K562 (cell line): ENCODE data around the gene DNAH10. TPM values are rescaled to one million over a fixed set of nuclear protein-coding genes. Genes with fewer than 3 reads are reported as not detected.

ENCODE experiments used
- ATAC-seq: fragments of 200-7000 bp; cut with Tn5 transposase; 3 replicates; pipeline ENCODE4 v1.9.1; 2020; ENCODE audit warnings: moderate library complexity
- BruUV-seq: library from RNA; stranded (reverse); fragments of 400-500 nt; replicated peaks from 2 replicates; lab custom pipeline; 2021; lab: Mats Ljungman, UMichigan
- CTCF ChIA-PET: fragments of 300-600 bp; formaldehyde crosslinking; extraction: SDS; loops from one replicate; lab custom pipeline; 2021; ENCODE audit warnings: low intra/inter-chr PET ratio; lab: Yijun Ruan, JAX
- POLR2A ChIA-PET: fragments of 300-600, 350-650 bp; sonication (Branson Sonifier 250); formaldehyde crosslinking; extraction: SDS; loops from one replicate; lab custom pipeline; 2021; ENCODE audit warnings: antibody characterized with exemption, inconsistent platforms; lab: Yijun Ruan, JAX
- DNase-seq, 4 experiments: peaks; one replicate each; pipeline versions ENCODE4 v3.0.0 to v3.0.0-alpha.2; 2011 to 2018; ENCODE audit warnings: low spot score in 3 of 4, mixed read lengths in 3 of 4; ENCODE audit errors: extremely low read depth in 1 of 4
- FAIRE-seq: peaks from 2 replicates; lab custom pipeline; 2011; peaks lifted over from hg19 to GRCh38; lab: Jason Lieb, UNC
- H2AFZ ChIP-seq: 2 replicates; pipeline ENCODE4 v1.6.0; 2011; ENCODE audit warnings: low read depth, low read length, control low read depth, inconsistent platforms
- H3K27ac ChIP-seq: fragments of 200-600 bp; 3 replicates; pipeline ENCODE4 v1.8.0; 2011; ENCODE audit warnings: low read depth, mild to moderate bottlenecking, control low read depth, inconsistent platforms, low read length, moderate library complexity, mixed read lengths; ENCODE audit errors: extremely low read depth
- H3K27me3 ChIP-seq, 2 experiments: fragments of 300-600 bp in 1 of 2; 2 replicates in 1 of 2; 3 replicates in 1 of 2; pipeline versions ENCODE4 v1.6.0 to v1.8.0; 2011; ENCODE audit warnings: inconsistent platforms in 2 of 2, low read length in 2 of 2, mild to moderate bottlenecking in 1 of 2, mixed read lengths in 1 of 2, moderate library complexity in 1 of 2; ENCODE audit not compliant: control insufficient read depth in 2 of 2, insufficient read depth in 2 of 2
- H3K36me3 ChIP-seq: fragments of 300-600 bp; 3 replicates; pipeline ENCODE4 v1.8.0; 2011; ENCODE audit warnings: mild to moderate bottlenecking, low read length, inconsistent platforms; ENCODE audit not compliant: control insufficient read depth, insufficient read depth
- H3K4me1 ChIP-seq, 2 experiments: fragments of 200-600 bp in 1 of 2; replicated peaks in 1 of 2; 2 replicates in 1 of 2; 3 replicates in 1 of 2; pipeline versions ENCODE4 v1.5.1 to v1.8.0; 2011; ENCODE audit warnings: inconsistent platforms in 2 of 2, low read length in 2 of 2, mild to moderate bottlenecking in 1 of 2, mixed read lengths in 1 of 2, moderate library complexity in 1 of 2; ENCODE audit not compliant: control insufficient read depth in 2 of 2, insufficient read depth in 2 of 2
- H3K4me2 ChIP-seq: 2 replicates; pipeline ENCODE4 v1.6.1; 2011; ENCODE audit warnings: low read length, control low read depth, inconsistent platforms, mixed read lengths; ENCODE audit not compliant: insufficient read depth
- H3K4me3 ChIP-seq: fragments of 200-600 bp; sonication (generic), shearing (Covaris generic); 2 replicates; pipeline ENCODE4 v1.5.1; 2016; ENCODE audit warnings: control low read depth, inconsistent platforms
- H3K79me2 ChIP-seq: fragments of 200-600 bp; 3 replicates; pipeline ENCODE4 v1.8.0; 2011; ENCODE audit warnings: low read length, inconsistent platforms; ENCODE audit not compliant: control insufficient read depth, insufficient read depth
- H3K9ac ChIP-seq, 2 experiments: 2 replicates each; pipeline versions ENCODE4 v1.6.0 to v1.6.1; 2011; ENCODE audit warnings: low read depth in 2 of 2, low read length in 2 of 2, control low read depth in 1 of 2, inconsistent platforms in 1 of 2, mild to moderate bottlenecking in 1 of 2, mixed read lengths in 1 of 2; ENCODE audit not compliant: insufficient read depth in 1 of 2
- H3K9me1 ChIP-seq: one replicate; pipeline ENCODE4 v1.6.0; 2011; ENCODE audit warnings: inconsistent platforms, mild to moderate bottlenecking, low read length, moderate library complexity; ENCODE audit not compliant: control insufficient read depth, insufficient read depth
- H3K9me3 ChIP-seq: replicated peaks from 2 replicates; pipeline ENCODE4 v1.5.1; 2011; ENCODE audit warnings: low read depth, low read length, inconsistent platforms; ENCODE audit not compliant: control insufficient read depth, insufficient read depth
- H4K20me1 ChIP-seq: replicated peaks from 2 replicates; pipeline ENCODE4 v1.6.1; 2011; ENCODE audit warnings: low read length, inconsistent platforms, mixed read lengths; ENCODE audit not compliant: control insufficient read depth, insufficient read depth
- BHLHE40 ChIP-seq: IDR thresholded peaks from 2 replicates; pipeline ENCODE4 v1.6.1; 2011; ENCODE audit warnings: low read length, improper control_type of control experiment
- BRD4 ChIP-seq: fragments of 200-600 bp; sonication (generic); IDR thresholded peaks from 2 replicates; pipeline ENCODE4 v1.6.1; 2017; ENCODE audit warnings: inconsistent platforms
- BRF2 ChIP-seq: IDR thresholded peaks from 3 replicates; pipeline ENCODE4 v1.6.1; 2011; ENCODE audit warnings: borderline replicate concordance, mild to moderate bottlenecking; ENCODE audit not compliant: insufficient read length, insufficient read depth
- CEBPG ChIP-seq, 3 experiments: fragments of 200-800 bp in 1 of 3; sonication (Bioruptor generic) in 1 of 3; sonication (generic) in 1 of 3; formaldehyde crosslinking in 1 of 3; IDR thresholded peaks in 2 of 3; conservative IDR thresholded peaks in 1 of 3; 2 replicates each; pipeline versions ENCODE4 v1.6.1 to v1.8.0; 2016 to 2022; ENCODE audit warnings: missing compliant biosample characterization in 2 of 3, missing genetic modification characterization in 2 of 3, mild to moderate bottlenecking in 1 of 3, missing genetic modification reagents in 1 of 3
- CUX1 ChIP-seq: fragments of 200-800 bp; sonication (Bioruptor generic); IDR thresholded peaks from 2 replicates; pipeline ENCODE4 v1.6.1; 2016; ENCODE audit warnings: missing genetic modification characterization, missing compliant biosample characterization
- FOXP1 ChIP-seq: sonication (generic); formaldehyde crosslinking; IDR thresholded peaks from 2 replicates; pipeline ENCODE4 v1.8.0; 2022; ENCODE audit warnings: mild to moderate bottlenecking, missing genetic modification reagents
- KAT8 ChIP-seq: fragments of 450-650 bp; IDR thresholded peaks from 2 replicates; pipeline ENCODE4 v1.6.1; 2016; ENCODE audit warnings: low read depth, mild to moderate bottlenecking
- MEIS2 ChIP-seq: fragments of 450-650 bp; IDR thresholded peaks from 2 replicates; pipeline ENCODE4 v1.6.1; 2014; ENCODE audit warnings: mild to moderate bottlenecking; ENCODE audit not compliant: partially characterized antibody
- PCBP2 ChIP-seq: fragments of 200-400 bp; formaldehyde crosslinking; IDR thresholded peaks from 2 replicates; pipeline ENCODE4 v1.6.1; 2018; ENCODE audit warnings: low read length, low read depth, mild to moderate bottlenecking, moderate library complexity; ENCODE audit not compliant: poor library complexity, severe bottlenecking
- RUNX1 ChIP-seq: sonication (generic); IDR thresholded peaks from 2 replicates; pipeline ENCODE4 v1.6.1; 2016; ENCODE audit warnings: antibody characterized with exemption, low read depth
- TCFL5 ChIP-seq: fragments of 250-450 bp; sonication (Bioruptor Pico); conservative IDR thresholded peaks from 2 replicates; pipeline ENCODE4 v1.6.1; 2021; ENCODE audit warnings: mild to moderate bottlenecking, moderate library complexity, matching md5 sums
- TSHZ1 ChIP-seq: fragments of 250-450 bp; sonication (Bioruptor Pico); IDR thresholded peaks from 2 replicates; pipeline ENCODE4 v1.4.0; 2020; ENCODE audit warnings: mild to moderate bottlenecking, moderate library complexity
- ZNF133 ChIP-seq: fragments of 250-450 bp; sonication (Bioruptor Pico); IDR thresholded peaks from 2 replicates; pipeline ENCODE4 v1.4.0; 2020; ENCODE audit warnings: mild to moderate bottlenecking
- WGBS: fragments of 100-300 bp; shearing (Covaris generic); methylation state at CpG from one replicate; pipeline ENCODE4 v1.1.6; 2016; ENCODE audit warnings: low coverage, mixed read lengths; ENCODE audit not compliant: insufficient coverage; ENCODE audit errors: missing lambda C conversion rate; 5-methylcytosine and 5-hydroxymethylcytosine counted together
- in situ Hi-C: fragments of 300-500 bp; cut with MboI; formaldehyde crosslinking; loops from 4 replicates; pipeline ENCODE4 v1.15.0; 2018; ENCODE audit warnings: inconsistent platforms, mixed read lengths
- intact Hi-C: fragments of 100-400 bp; cut with micrococcal nuclease; formaldehyde crosslinking; loops from 2 replicates; pipeline ENCODE4 v1.14.2; 2022
- polyA plus RNA-seq, 8 experiments: library from polyadenylated mRNA; depleted of rRNA in 4 of 8; stranded (reverse) in 5 of 8; unstranded in 3 of 8; fragments of >200 nt; fragmentation: Nextera tagmentation in 2 of 8; fragmentation: Illumina TruSeq in 1 of 8; extraction: Ambion mirVana in 2 of 8; extraction: Trizol in 1 of 8; gene quantifications; 2 replicates each; pipeline versions ENCODE4 v1.2.1 to v1.2.3, GENCODE V29; 2011 to 2014; ENCODE audit warnings: inconsistent platforms in 1 of 8, missing spikeins in 1 of 8
- total RNA-seq, 7 experiments: library from RNA; depleted of rRNA in 6 of 7; stranded (reverse); fragments of >200 nt in 6 of 7; fragmentation: Illumina TruSeq in 2 of 7; extraction: Trizol in 2 of 7; gene quantifications; 2 replicates each; pipeline versions ENCODE4 v1.2.1 to v1.2.3, GENCODE V29; 2011 to 2021; ENCODE audit warnings: low replicate concordance in 1 of 7

Gene DNAH10
- total and polyA plus RNA-seq, 9 of the 15 experiments (the other 6 are each of a cell fraction or from before 2014, with no cell fraction given) = 0.01 to 0.06 (median 0.04) TPM; not detected in 1

- FAIRE-seq (no peak), ATAC-seq (no peak), DNase-seq (no peak)
- Histone ChIP-seq H3K9ac (no peak overlapping the region), H3K27ac (no peak overlapping the region), H3K79me2 (peaks cover 32% of the 10 kb centered on the region), H3K36me3 (peaks cover 27% of the 10 kb centered on the region), H3K4me3 (no peak overlapping the region), H3K4me2 (no peak overlapping the region), H2AFZ (no peak overlapping the region), H3K4me1 (0 out of 5 replicates have a peak, but pooled peaks cover 0 to 3% of the 10 kb centered on the region in 2 experiments), H3K9me1 (no peaks in the 10 kb centered on the region), H3K27me3 (no peaks in the 10 kb centered on the region), H3K9me3 (no peaks in the 10 kb centered on the region), H4K20me1 (peaks cover 14% of the 10 kb centered on the region)
- no TSS peak for BruUV-seq
- intact Hi-C loops (loop anchor here (5.0 kb wide), 1 partner anchor 75 kb away; no protein-coding TSS in a partner anchor), in situ Hi-C loops (no loop called here)
- CTCF ChIA-PET = interaction anchor here (2.6 kb wide), 1 partner anchor 77 kb away, joined by 11 read pairs; no protein-coding TSS in a partner anchor
- TF ChIP-seq ZNF133 (CRISPR knock-in tag) (no peak), BHLHE40 (no peak), MEIS2 (no peak), CUX1 (CRISPR knock-in tag) (no peak), BRD4 (no peak), TSHZ1 (CRISPR knock-in tag) (no peak), CEBPG (CRISPR knock-in tag; IDR thresholded peaks at IDR 0.05) (no peak), CEBPG (tag; conservative IDR thresholded peaks at IDR 0.05 in 1 of 2, IDR thresholded peaks at IDR 0.05 in 1 of 2) (no peak), RUNX1 (no peak), BRF2 (no peak), KAT8 (no peak), TCFL5 (CRISPR knock-in tag) (no peak), PCBP2 (no peak), FOXP1 (CRISPR knock-in tag) (no peak)
- WGBS = 85% methylated on average over 7 of the region's 7 CpGs
- POLR2A ChIA-PET = no interaction called here
These were observed 220.2 kb downstream of the DNAH10 start for GRCh38 chr12:123982269-123982668.
